Measurements from ENCODE around the gene VOPP1.
"Not testable (repeated sequence)": the region's sequence is repeated elsewhere in the genome, so short reads cannot be mapped to it uniquely, and the experiment has no call there.

VOPP1 gene, protein sequence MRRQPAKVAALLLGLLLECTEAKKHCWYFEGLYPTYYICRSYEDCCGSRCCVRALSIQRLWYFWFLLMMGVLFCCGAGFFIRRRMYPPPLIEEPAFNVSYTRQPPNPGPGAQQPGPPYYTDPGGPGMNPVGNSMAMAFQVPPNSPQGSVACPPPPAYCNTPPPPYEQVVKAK

DNA sequence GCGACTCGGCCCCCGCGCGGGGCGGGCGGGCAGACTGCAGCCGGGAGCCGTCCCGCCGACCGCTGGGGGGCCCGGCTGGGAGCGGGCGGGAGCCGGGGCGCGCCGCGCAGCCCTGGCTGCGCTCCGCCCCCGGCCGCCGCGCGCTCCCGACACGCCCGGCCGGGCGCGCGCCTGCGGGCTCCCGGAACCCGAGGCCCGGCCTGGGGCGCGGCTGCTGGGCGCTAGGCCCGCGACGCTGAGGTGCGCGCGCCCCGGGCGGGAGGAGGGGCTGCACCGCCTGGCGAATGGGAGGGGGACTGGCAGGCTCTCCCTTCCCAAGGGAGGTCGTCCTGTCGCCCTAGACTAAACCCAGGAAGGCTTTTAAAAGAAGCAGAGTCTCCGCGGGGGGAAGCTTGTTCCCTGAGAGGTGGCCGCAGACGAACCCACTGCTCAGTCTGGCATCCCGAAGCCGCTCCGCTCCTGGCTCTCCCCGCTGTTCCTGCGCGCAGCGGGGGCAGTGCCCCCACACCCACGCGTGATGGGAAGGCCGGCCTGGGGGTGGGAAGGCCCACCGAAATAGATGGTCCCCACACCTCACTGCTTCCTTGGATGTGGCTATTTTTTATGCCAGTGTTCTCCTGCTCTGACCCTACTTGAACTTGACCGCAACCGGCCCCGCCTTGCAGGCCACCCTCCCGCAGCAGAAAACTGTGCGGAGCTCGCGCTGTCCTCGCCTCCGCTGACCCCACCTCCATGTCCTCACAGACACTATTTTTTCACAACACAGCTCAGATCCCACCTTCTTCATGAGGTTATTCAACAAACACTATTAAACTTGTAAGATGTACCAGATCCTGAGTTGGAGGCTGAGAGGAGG is at the start of gene VOPP1:
TSS of gene VOPP1 (minus strand) at position 125 of the 856 bp plus-strand sequence. CDS start 178 bp downstream, outside the sequence.
- peak within 1 kb of the TSS; percentile 99 for H3K4me3 ChIP-seq (ENCODE audit: low read depth, low read length)
- no peak for TF ChIP-seq CTCF (IDR thresholded peaks at IDR 0.05; ENCODE audit: borderline replicate concordance, insufficient read depth, low read depth, low read length)

- TF ChIP-seq CTCF (IDR thresholded peaks at IDR 0.05; ENCODE audit: borderline replicate concordance, insufficient read depth, low read depth, low read length) = no peak
- H3K4me3 ChIP-seq (ENCODE audit: low read depth, low read length) = no peak overlapping the region
These were observed 46.6 kb upstream of the VOPP1 start for GRCh38 chr7:55618913-55619312.

GRCh38 chr7:55614365-55615064 is 42.2 kb upstream of the VOPP1 start:
- not testable (repeated sequence) for H3K4me3 ChIP-seq (ENCODE audit: low read depth, low read length)

GRCh38 chr7:55609726-55610125 is 37.4 kb upstream of the VOPP1 start:
- H3K4me3 ChIP-seq (ENCODE audit: low read depth, low read length) = not testable (repeated sequence)

GRCh38 chr7:55605661-55606060 is 33.4 kb upstream of the VOPP1 start:
- H3K4me3 ChIP-seq (ENCODE audit: low read depth, low read length) = not testable (repeated sequence)

DNA sequence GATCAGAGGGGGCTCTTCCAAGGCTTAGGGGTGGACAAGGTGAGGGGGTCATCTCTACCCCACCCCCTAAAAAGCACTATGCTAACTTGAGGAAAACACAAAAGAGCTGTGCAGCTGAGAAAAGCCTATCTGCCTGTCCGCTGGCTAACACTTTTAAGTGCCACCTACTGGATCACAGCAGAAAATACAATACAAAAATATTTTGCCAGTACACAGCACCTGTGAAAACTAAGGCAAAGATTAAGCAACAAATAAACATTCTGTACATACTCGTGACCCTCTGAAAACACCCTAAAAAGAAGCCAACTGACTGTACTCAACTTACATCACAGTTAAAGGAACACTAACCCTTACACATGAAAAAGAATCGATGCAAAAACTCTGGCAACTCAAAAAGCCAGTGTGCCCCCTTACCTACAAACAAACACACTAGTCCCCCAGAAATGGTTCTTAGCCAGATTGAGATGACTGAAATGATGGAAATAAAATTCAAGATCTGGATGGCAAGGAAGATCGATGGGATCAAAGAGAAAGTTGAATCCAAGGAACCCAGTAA is 25.7 kb upstream of the VOPP1 start:
- H3K4me3 ChIP-seq (ENCODE audit: low read depth, low read length) = not testable (repeated sequence)
- peak; percentile 38; the same call in 1 of the 2 replicates for TF ChIP-seq CTCF (IDR thresholded peaks at IDR 0.05; ENCODE audit: borderline replicate concordance, insufficient read depth, low read depth, low read length)

DNA sequence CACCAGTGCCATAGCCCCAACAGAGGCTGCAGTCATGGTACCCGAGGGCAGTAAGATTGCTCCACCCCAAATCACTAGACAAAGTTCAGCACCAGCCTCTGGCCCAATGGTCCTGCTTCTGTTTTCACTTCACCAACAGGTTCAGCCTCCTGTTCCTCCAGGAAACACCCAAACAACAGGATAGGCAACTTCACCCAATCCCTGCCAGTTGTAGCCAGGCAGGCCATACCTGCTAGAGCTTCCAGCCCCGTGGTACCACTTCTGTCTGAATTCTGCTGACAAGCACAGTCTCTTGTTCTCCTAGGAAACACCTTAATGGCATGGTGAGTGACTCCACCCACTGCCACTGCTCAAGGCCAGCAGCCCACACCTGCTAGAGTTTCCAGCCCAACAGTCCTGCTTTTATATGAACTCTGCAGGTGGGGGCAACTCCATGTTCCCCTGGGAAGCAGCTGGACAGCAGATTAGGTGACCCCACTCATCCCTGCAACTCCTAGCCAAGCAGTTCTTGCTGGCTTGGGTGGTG is 25.0 kb upstream of the VOPP1 start:
- not testable (repeated sequence) for H3K4me3 ChIP-seq (ENCODE audit: low read depth, low read length)

- no peak overlapping the region for H3K4me3 ChIP-seq (ENCODE audit: low read depth, low read length)
- TF ChIP-seq CTCF (IDR thresholded peaks at IDR 0.05; ENCODE audit: borderline replicate concordance, insufficient read depth, low read depth, low read length) = no peak
These were observed 23.2 kb upstream of the VOPP1 start for GRCh38 chr7:55595511-55595910.

DNA sequence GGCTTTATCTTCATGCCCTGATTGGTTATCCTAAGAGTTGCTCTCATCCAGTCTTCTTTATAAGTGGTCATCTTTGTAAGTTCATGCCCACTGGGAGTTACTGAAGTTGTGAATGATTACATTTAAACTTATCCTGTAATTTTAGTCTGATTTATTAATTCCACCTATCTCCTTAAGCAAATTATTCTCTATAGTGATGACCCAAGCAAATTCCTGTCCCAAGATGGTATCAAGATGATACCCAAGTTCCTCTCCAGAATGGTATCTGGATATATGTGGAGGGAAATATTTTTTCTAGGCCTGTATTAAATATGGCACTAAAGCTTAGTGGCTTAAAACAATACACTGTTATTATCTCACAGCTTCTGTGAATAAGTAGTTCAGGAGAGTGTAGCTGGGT is 22.6 kb upstream of the VOPP1 start:
- no peak for TF ChIP-seq CTCF (IDR thresholded peaks at IDR 0.05; ENCODE audit: borderline replicate concordance, insufficient read depth, low read depth, low read length)

More for the DNA sequence above, 22.6 kb upstream of the VOPP1 start:
- H3K4me3 ChIP-seq (ENCODE audit: low read depth, low read length) = no peak overlapping the region
